A549 (cell line): ENCODE results near the gene SUFU.
A peak's percentile ranks its signal among the peaks of the same experiment; 100 is the strongest.

Experiments used
- BHLHE40 ChIP-seq: IDR thresholded peaks from 2 replicates; pipeline ENCODE4 v1.6.1; 2012; ENCODE audit warnings: low read depth, low read length, inconsistent platforms
- CTCF ChIP-seq: fragments of >200 bp; sonication (Bioruptor Twin); formaldehyde crosslinking; IDR thresholded peaks from 3 replicates; pipeline ENCODE4 v1.5.1; 2016
- FOSL2 ChIP-seq, 2 experiments: fragments of 450-650 bp in 1 of 2; fragments of >200 bp in 1 of 2; sonication (Bioruptor Twin) in 1 of 2; formaldehyde crosslinking; IDR thresholded peaks; 2 replicates each; pipeline versions ENCODE4 v1.5.0 to v1.6.1; 2016 to 2020; ENCODE audit warnings: mild to moderate bottlenecking in 1 of 2, moderate library complexity in 1 of 2
- REST ChIP-seq: fragments of 200-600 bp; sonication (generic); IDR thresholded peaks from 2 replicates; pipeline ENCODE4 v1.6.1; 2016; ENCODE audit warnings: antibody characterized with exemption, mild to moderate bottlenecking, moderate library complexity
- USF2 ChIP-seq: fragments of 450-650 bp; IDR thresholded peaks from 2 replicates; pipeline ENCODE4 v1.6.1; 2014; ENCODE audit warnings: antibody characterized with exemption

- TF ChIP-seq USF2 (peak; percentile 52; the same call in 1 of the 2 replicates), CTCF (peak; percentile 57), FOSL2 (IDR thresholded peaks at IDR 0.05) (no peak), FOSL2 (CRISPR knock-in tag; IDR thresholded peaks at IDR 0.05) (no peak), BHLHE40 (peak; percentile 10; the same call in 1 of the 2 replicates), REST (no peak)
These were observed 141.0 kb downstream of the SUFU start for GRCh38 chr10:102644646-102645387.
